GM21381 (cell line): ENCODE data around the gene ATG7.
"Not testable (repeated sequence)": the region's sequence is repeated elsewhere in the genome, so short reads cannot be mapped to it uniquely, and the experiment has no call there.

Experiments
- ATAC-seq: cut with Tn5 transposase; IDR thresholded peaks from one replicate; pipeline ENCODE4 v1.9.1; 2021; ENCODE audit warnings: mild to moderate bottlenecking, moderate library complexity; ENCODE audit not compliant: unreplicated experiment

The ATG7 gene

GRCh38 chr3:11250902-11251806 is 21.0 kb upstream of the ATG7 start:
- no peak for ATAC-seq

GRCh38 chr3:11251807-11252176 is 20.4 kb upstream of the ATG7 start:
- no peak for ATAC-seq

- no peak for ATAC-seq
Observed at GRCh38 chr3:11254876-11255275, 17.3 kb upstream of the ATG7 start.

GRCh38 chr3:11255537-11255936 is 16.7 kb upstream of the ATG7 start:
- ATAC-seq, result not testable (repeated sequence)

GRCh38 chr3:11258958-11259357 is 13.2 kb upstream of the ATG7 start:
- ATAC-seq, result no peak

- no peak for ATAC-seq
Observed at GRCh38 chr3:11260460-11260859, 11.7 kb upstream of the ATG7 start.

- no peak for ATAC-seq
Observed at GRCh38 chr3:11269007-11269406, 3.2 kb upstream of the ATG7 start.

- no peak for ATAC-seq
Observed at GRCh38 chr3:11272906-11273574, 843 bp downstream of the ATG7 start.

GRCh38 chr3:11273891-11274291 is 1.7 kb downstream of the ATG7 start:
- no peak for ATAC-seq

- no peak for ATAC-seq
Observed at GRCh38 chr3:11274566-11275142, 2.5 kb downstream of the ATG7 start.

- no peak for ATAC-seq
Observed at GRCh38 chr3:11275926-11276325, 3.7 kb downstream of the ATG7 start.

- ATAC-seq, result no peak
Observed at GRCh38 chr3:11276901-11277300, 4.7 kb downstream of the ATG7 start.

- ATAC-seq, result no peak
Observed at GRCh38 chr3:11282250-11283138, 10.3 kb downstream of the ATG7 start.

GRCh38 chr3:11283139-11283475 is 10.9 kb downstream of the ATG7 start:
- ATAC-seq, result no peak

GRCh38 chr3:11284011-11284410 is 11.8 kb downstream of the ATG7 start:
- ATAC-seq, result no peak

- no peak for ATAC-seq
Observed at GRCh38 chr3:11285471-11285870, 13.3 kb downstream of the ATG7 start.

- ATAC-seq, result no peak
Observed at GRCh38 chr3:11287404-11287803, 15.2 kb downstream of the ATG7 start.

GRCh38 chr3:11288021-11288491 is 15.9 kb downstream of the ATG7 start:
- ATAC-seq, result no peak

- peak; percentile 63 for ATAC-seq
Observed at GRCh38 chr3:11288786-11289637, 16.8 kb downstream of the ATG7 start.

- no peak for ATAC-seq
Observed at GRCh38 chr3:11289864-11290263, 17.7 kb downstream of the ATG7 start.
